DOHH2 (cell line): ENCODE data around the gene JAM2.

Experiments
- H3F3A ChIP-seq: fragments of 200-600 bp; sonication (generic), shearing (Covaris generic); 2 replicates; pipeline ENCODE4 v1.6.0; 2016; ENCODE audit warnings: antibody characterized with exemption, mild to moderate bottlenecking; ENCODE audit not compliant: control insufficient read depth, insufficient read depth
- H3K27ac ChIP-seq: fragments of 200-600 bp; sonication (generic); 2 replicates; pipeline ENCODE4 v1.5.1; 2014; ENCODE audit warnings: low read depth, mild to moderate bottlenecking, low read length, moderate library complexity
- H3K27me3 ChIP-seq: fragments of 200-600 bp; sonication (generic); 2 replicates; pipeline ENCODE4 v1.6.1; 2014; ENCODE audit warnings: mild to moderate bottlenecking, low read length, mixed read lengths; ENCODE audit not compliant: control insufficient read depth
- H3K36me3 ChIP-seq: fragments of 200-600 bp; sonication (generic); 2 replicates; pipeline ENCODE4 v1.6.1; 2014; ENCODE audit warnings: mild to moderate bottlenecking, low read length, moderate library complexity, mixed read lengths; ENCODE audit not compliant: control insufficient read depth
- H3K4me1 ChIP-seq: fragments of 200-600 bp; sonication (generic); 2 replicates; pipeline ENCODE4 v1.6.1; 2014; ENCODE audit warnings: mild to moderate bottlenecking, low read length, mixed read lengths; ENCODE audit not compliant: control insufficient read depth
- H3K4me2 ChIP-seq: fragments of 200-600 bp; sonication (generic); 2 replicates; pipeline ENCODE4 v1.6.0; 2014; ENCODE audit warnings: mild to moderate bottlenecking, low read length, moderate library complexity
- H3K4me3 ChIP-seq: fragments of 200-600 bp; sonication (generic); 2 replicates; pipeline ENCODE4 v1.5.1; 2014; ENCODE audit warnings: mild to moderate bottlenecking, low read length, mixed read lengths
- H3K79me2 ChIP-seq: fragments of 200-600 bp; sonication (generic); 2 replicates; pipeline ENCODE4 v1.6.1; 2014; ENCODE audit warnings: mild to moderate bottlenecking, low read length, mixed read lengths; ENCODE audit not compliant: control insufficient read depth
- H3K9me2 ChIP-seq: fragments of 200-600 bp; sonication (generic); replicated peaks from 2 replicates; pipeline ENCODE4 v1.6.1; 2014; ENCODE audit warnings: mild to moderate bottlenecking, low read length, mixed read lengths; ENCODE audit not compliant: control insufficient read depth
- H3K9me3 ChIP-seq: fragments of 200-600 bp; sonication (generic); 2 replicates; pipeline ENCODE4 v1.6.1; 2014; ENCODE audit warnings: antibody characterized with exemption, low read length, mixed read lengths; ENCODE audit not compliant: control insufficient read depth, insufficient read depth
- H4K20me1 ChIP-seq: fragments of 200-600 bp; sonication (generic); 2 replicates; pipeline ENCODE4 v1.6.0; 2014; ENCODE audit warnings: low read depth, mild to moderate bottlenecking, antibody characterized with exemption, low read length, moderate library complexity; ENCODE audit not compliant: control insufficient read depth, insufficient read depth
- EZH2phosphoT487 ChIP-seq: fragments of 200-600 bp; sonication (generic); IDR thresholded peaks from 2 replicates; pipeline ENCODE4 v1.6.1; 2017; ENCODE audit warnings: borderline replicate concordance, mild to moderate bottlenecking, antibody characterized with exemption, low read length, moderate library complexity, mixed read lengths
- TF ChIP-seq, protein P1 (sequence below): fragments of 200-600 bp; sonication (generic); IDR thresholded peaks from one replicate; pipeline ENCODE4 v1.5.1; 2014; ENCODE audit warnings: antibody characterized with exemption, mild to moderate bottlenecking, low read depth, low read length; ENCODE audit not compliant: poor library complexity, severe bottlenecking

The JAM2 gene

DNA sequence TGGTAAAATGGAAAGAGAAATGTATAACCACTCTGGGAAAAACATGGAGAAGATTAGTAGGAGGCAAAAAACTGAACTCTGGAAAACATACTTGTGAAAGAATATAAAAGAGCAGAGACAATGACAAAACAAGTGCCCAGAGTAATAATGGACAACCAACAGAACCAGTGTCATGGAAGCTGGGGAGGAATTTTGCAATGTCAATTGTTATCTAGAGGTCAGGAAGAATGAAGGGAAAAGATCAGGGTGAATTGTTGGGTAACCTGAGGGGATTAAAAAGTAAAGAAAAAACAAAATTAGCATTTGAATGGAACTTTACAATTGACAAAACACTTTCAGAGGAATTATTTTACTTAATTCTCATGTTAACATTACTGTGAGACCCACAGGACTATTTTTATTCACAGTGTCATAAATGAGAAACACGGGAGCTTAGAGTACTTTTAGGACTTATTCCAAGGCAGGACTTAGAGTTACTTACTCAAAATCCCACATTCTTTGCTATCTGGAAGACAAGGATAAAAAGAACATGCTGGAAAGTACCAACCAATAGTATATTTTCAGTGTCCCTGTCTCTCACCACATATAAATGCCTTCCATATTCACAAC lies 19.5 kb downstream of the JAM2 start:
- H3K9me3 ChIP-seq, result no peaks in the 10 kb centered on the region

DNA sequence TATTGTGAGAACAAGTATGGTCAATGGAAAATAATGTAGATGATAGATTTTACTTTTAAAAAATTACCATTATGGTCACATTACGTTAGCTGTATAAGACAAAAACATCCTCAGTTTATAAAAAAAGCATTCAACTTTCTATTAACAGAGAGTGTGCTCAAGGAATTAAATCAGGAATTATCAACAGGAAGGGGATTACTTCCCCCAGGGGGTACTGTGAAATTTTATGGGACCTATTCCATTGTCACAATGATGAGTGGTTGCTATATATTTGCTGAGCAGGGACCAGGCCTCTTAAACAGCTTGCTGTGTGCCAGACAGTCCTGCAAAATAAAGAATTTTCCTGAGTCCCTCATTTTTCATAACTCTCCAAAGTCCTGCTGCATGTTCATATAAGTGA lies 21.2 kb downstream of the JAM2 start:
- Histone ChIP-seq H3K9me2 (no peaks in the 10 kb centered on the region), H3K4me1 (no peaks in the 10 kb centered on the region)

More for the DNA sequence above, 19.5 kb downstream of the JAM2 start:
- TF ChIP-seq, protein P1, sequence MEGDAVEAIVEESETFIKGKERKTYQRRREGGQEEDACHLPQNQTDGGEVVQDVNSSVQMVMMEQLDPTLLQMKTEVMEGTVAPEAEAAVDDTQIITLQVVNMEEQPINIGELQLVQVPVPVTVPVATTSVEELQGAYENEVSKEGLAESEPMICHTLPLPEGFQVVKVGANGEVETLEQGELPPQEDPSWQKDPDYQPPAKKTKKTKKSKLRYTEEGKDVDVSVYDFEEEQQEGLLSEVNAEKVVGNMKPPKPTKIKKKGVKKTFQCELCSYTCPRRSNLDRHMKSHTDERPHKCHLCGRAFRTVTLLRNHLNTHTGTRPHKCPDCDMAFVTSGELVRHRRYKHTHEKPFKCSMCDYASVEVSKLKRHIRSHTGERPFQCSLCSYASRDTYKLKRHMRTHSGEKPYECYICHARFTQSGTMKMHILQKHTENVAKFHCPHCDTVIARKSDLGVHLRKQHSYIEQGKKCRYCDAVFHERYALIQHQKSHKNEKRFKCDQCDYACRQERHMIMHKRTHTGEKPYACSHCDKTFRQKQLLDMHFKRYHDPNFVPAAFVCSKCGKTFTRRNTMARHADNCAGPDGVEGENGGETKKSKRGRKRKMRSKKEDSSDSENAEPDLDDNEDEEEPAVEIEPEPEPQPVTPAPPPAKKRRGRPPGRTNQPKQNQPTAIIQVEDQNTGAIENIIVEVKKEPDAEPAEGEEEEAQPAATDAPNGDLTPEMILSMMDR, result no peak
- no peak for TF ChIP-seq EZH2phosphoT487
- Histone ChIP-seq H3K4me2 (no peak overlapping the region), H3K9me2 (no peaks in the 10 kb centered on the region), H3K79me2 (no peaks in the 10 kb centered on the region), H3K4me3 (no peak overlapping the region), H3K27me3 (no peaks in the 10 kb centered on the region), H3F3A (no peaks in the 10 kb centered on the region), H4K20me1 (no peaks in the 10 kb centered on the region), H3K36me3 (no peaks in the 10 kb centered on the region), H3K27ac (no peak overlapping the region), H3K4me1 (no peaks in the 10 kb centered on the region)

DNA sequence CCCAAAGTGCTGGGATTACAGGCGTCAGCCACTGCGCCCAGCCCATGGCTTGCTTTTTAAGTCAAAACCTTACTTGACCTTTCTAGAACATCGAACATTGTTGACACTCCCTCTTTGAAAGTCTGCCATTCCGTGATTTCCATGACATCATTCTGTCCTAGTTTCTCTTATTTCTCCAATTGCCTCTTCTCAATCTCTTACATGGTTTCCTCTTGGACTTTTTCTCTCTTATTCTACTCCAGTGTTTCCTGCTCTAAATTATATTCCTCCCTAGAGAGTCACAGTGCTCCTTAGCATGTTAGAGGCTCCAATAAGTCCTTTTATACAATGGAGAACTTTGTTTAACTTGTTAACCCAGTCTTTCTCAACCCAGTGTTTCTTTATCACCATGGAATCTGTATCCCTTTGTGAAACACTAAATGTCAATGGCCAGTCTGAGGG lies 25.5 kb downstream of the JAM2 start:
- H4K20me1 ChIP-seq, result no peaks in the 10 kb centered on the region
- TF ChIP-seq, protein P1, result no peak
- TF ChIP-seq EZH2phosphoT487, result no peak
- no peaks in the 10 kb centered on the region for H3K27me3 ChIP-seq
- H3K9me3 ChIP-seq, result no peaks in the 10 kb centered on the region
- no peaks in the 10 kb centered on the region for H3K9me2 ChIP-seq
- no peak overlapping the region for H3K27ac ChIP-seq
- H3K4me3 ChIP-seq, result no peak overlapping the region
- H3K4me1 ChIP-seq, result no peaks in the 10 kb centered on the region
- H3K4me2 ChIP-seq, result no peak overlapping the region
- H3K36me3 ChIP-seq, result no peaks in the 10 kb centered on the region
- H3K79me2 ChIP-seq, result no peaks in the 10 kb centered on the region
- no peaks in the 10 kb centered on the region for H3F3A ChIP-seq

More for the DNA sequence above, 21.2 kb downstream of the JAM2 start:
- no peak overlapping the region for H3K4me3 ChIP-seq
- no peak for TF ChIP-seq EZH2phosphoT487
- TF ChIP-seq, protein P1, result no peak
- H3K4me2 ChIP-seq, result no peak overlapping the region
- H3K36me3 ChIP-seq, result no peaks in the 10 kb centered on the region
- no peaks in the 10 kb centered on the region for H3K79me2 ChIP-seq
- H3K27me3 ChIP-seq, result no peaks in the 10 kb centered on the region
- H4K20me1 ChIP-seq, result no peaks in the 10 kb centered on the region
- H3K9me3 ChIP-seq, result no peaks in the 10 kb centered on the region
- H3F3A ChIP-seq, result no peaks in the 10 kb centered on the region
- H3K27ac ChIP-seq, result no peak overlapping the region
